Osteoblast (primary cell): ENCODE data around the gene PTPRD. TPM values are rescaled to one million over a fixed set of nuclear protein-coding genes. Genes with fewer than 3 reads are reported as not detected.

ENCODE experiments used
- DNase-seq: peaks from one replicate; pipeline ENCODE4 v3.0.0; 2011; ENCODE audit warnings: low spot score, mixed read lengths; ENCODE audit not compliant: insufficient read length; ENCODE audit errors: missing footprints
- H2AFZ ChIP-seq: 2 replicates; pipeline ENCODE4 v1.6.0; 2011; ENCODE audit warnings: mild to moderate bottlenecking, low read length
- H3K27ac ChIP-seq: 2 replicates; pipeline ENCODE4 v1.5.1; 2011; ENCODE audit warnings: mild to moderate bottlenecking, low read depth, low read length, moderate library complexity
- H3K27me3 ChIP-seq: 2 replicates; pipeline ENCODE4 v1.6.0; 2012; ENCODE audit warnings: mild to moderate bottlenecking, control low read depth, inconsistent platforms, low read length, moderate library complexity; ENCODE audit not compliant: insufficient read depth
- H3K36me3 ChIP-seq: 2 replicates; pipeline ENCODE4 v1.5.1; 2011; ENCODE audit warnings: mild to moderate bottlenecking, low read length, control low read depth, moderate library complexity; ENCODE audit not compliant: insufficient read depth
- H3K4me1 ChIP-seq: 2 replicates; pipeline ENCODE4 v1.5.1; 2011; ENCODE audit warnings: mild to moderate bottlenecking, low read length, control low read depth, moderate library complexity; ENCODE audit not compliant: insufficient read depth
- H3K4me2 ChIP-seq: 2 replicates; pipeline ENCODE4 v1.6.0; 2011; ENCODE audit warnings: mild to moderate bottlenecking, low read length; ENCODE audit not compliant: insufficient read depth
- H3K4me3 ChIP-seq: fragments of 200-600 bp; sonication (generic); 3 replicates; pipeline ENCODE4 v1.5.1; 2012; ENCODE audit warnings: mild to moderate bottlenecking, low read length, inconsistent platforms; ENCODE audit not compliant: insufficient read depth
- H3K79me2 ChIP-seq: 2 replicates; pipeline ENCODE4 v1.6.0; 2012; ENCODE audit warnings: mild to moderate bottlenecking, low read length, control low read depth, inconsistent platforms; ENCODE audit not compliant: insufficient read depth
- H3K9me3 ChIP-seq: 2 replicates; pipeline ENCODE4 v1.5.1; 2011; ENCODE audit warnings: low read depth, low read length, control low read depth
- H4K20me1 ChIP-seq: 2 replicates; pipeline ENCODE4 v1.6.0; 2012; ENCODE audit warnings: mild to moderate bottlenecking, low read length, control low read depth; ENCODE audit not compliant: insufficient read depth
- total RNA-seq: library from RNA; depleted of rRNA; stranded (reverse); fragments of >200 nt; gene quantifications from 2 replicates; pipeline ENCODE4 v1.2.3, GENCODE V29; 2012
- TF ChIP-seq, protein P1 (sequence below): IDR thresholded peaks from 2 replicates; pipeline ENCODE4 v1.5.1; 2011; ENCODE audit warnings: mild to moderate bottlenecking, low read depth, low read length, moderate library complexity; ENCODE audit errors: extremely low read depth

The PTPRD gene
- total RNA-seq, 1 donor, result 23.9 TPM

DNA sequence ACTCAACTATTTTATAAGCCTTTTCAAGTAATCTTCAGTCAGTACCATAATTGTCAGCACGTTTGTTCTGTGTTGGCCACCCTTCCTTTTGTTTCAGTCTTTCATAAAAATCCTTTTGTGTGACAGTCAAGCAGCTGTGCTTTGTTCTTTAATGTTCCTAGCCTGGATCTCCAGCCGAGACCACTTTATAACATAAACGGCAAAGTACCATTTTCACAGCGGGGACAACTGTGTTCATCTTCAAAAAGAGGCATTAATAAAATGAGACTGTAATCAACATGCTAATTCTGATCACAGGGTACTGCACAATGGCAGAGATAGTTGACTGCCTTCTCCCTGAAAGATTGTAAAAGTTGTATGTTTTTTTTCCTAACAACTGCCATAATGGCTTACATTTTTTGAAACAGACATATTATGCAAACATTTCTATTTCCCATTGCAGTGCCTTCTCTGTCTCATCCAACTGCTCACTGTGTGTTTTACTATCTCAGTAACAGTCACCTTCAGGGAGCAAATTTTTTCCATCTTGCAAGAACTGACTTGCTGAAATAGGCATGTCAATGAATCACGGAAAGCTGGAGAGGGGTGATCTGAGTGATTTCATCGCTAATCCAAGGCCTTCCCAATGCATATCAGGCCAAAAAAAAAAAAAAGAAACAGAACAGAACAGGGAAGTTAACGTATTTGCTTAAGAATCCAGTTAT lies 1984.7 kb downstream of the PTPRD start:
- H3K79me2 ChIP-seq, result no peaks in the 10 kb centered on the region
- H2AFZ ChIP-seq, result no peak overlapping the region
- H3K4me1 ChIP-seq, result no peaks in the 10 kb centered on the region
- no peak overlapping the region for H3K27ac ChIP-seq
- no peaks in the 10 kb centered on the region for H3K27me3 ChIP-seq
- DNase-seq, result no peak
- TF ChIP-seq, protein P1, sequence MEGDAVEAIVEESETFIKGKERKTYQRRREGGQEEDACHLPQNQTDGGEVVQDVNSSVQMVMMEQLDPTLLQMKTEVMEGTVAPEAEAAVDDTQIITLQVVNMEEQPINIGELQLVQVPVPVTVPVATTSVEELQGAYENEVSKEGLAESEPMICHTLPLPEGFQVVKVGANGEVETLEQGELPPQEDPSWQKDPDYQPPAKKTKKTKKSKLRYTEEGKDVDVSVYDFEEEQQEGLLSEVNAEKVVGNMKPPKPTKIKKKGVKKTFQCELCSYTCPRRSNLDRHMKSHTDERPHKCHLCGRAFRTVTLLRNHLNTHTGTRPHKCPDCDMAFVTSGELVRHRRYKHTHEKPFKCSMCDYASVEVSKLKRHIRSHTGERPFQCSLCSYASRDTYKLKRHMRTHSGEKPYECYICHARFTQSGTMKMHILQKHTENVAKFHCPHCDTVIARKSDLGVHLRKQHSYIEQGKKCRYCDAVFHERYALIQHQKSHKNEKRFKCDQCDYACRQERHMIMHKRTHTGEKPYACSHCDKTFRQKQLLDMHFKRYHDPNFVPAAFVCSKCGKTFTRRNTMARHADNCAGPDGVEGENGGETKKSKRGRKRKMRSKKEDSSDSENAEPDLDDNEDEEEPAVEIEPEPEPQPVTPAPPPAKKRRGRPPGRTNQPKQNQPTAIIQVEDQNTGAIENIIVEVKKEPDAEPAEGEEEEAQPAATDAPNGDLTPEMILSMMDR, result no peak
- no peak overlapping the region for H3K4me3 ChIP-seq
- H3K9me3 ChIP-seq, result no peaks in the 10 kb centered on the region
- H3K36me3 ChIP-seq, result no peaks in the 10 kb centered on the region
- no peaks in the 10 kb centered on the region for H4K20me1 ChIP-seq
- no peak overlapping the region for H3K4me2 ChIP-seq

- Histone ChIP-seq H2AFZ (no peak overlapping the region), H3K36me3 (no peaks in the 10 kb centered on the region), H3K4me1 (no peaks in the 10 kb centered on the region), H3K4me3 (no peak overlapping the region), H3K79me2 (no peaks in the 10 kb centered on the region), H3K9me3 (no peaks in the 10 kb centered on the region), H3K27ac (no peak overlapping the region), H3K27me3 (no peaks in the 10 kb centered on the region), H3K4me2 (no peak overlapping the region), H4K20me1 (no peaks in the 10 kb centered on the region)
- no peak for DNase-seq
- TF ChIP-seq, protein P1, result no peak
Measured at GRCh38 chr9:8622871-8623270, 1989.9 kb downstream of the PTPRD start.

- Histone ChIP-seq H3K79me2 (no peaks in the 10 kb centered on the region), H3K27me3 (no peaks in the 10 kb centered on the region), H3K36me3 (no peaks in the 10 kb centered on the region), H3K4me3 (no peak overlapping the region), H2AFZ (no peak overlapping the region), H3K9me3 (no peaks in the 10 kb centered on the region), H3K4me2 (no peak overlapping the region), H3K27ac (no peak overlapping the region), H3K4me1 (no peaks in the 10 kb centered on the region), H4K20me1 (no peaks in the 10 kb centered on the region)
- TF ChIP-seq, protein P1, result no peak
- DNase-seq, result no peak
Measured at GRCh38 chr9:8622222-8622802, 1990.5 kb downstream of the PTPRD start.

DNA sequence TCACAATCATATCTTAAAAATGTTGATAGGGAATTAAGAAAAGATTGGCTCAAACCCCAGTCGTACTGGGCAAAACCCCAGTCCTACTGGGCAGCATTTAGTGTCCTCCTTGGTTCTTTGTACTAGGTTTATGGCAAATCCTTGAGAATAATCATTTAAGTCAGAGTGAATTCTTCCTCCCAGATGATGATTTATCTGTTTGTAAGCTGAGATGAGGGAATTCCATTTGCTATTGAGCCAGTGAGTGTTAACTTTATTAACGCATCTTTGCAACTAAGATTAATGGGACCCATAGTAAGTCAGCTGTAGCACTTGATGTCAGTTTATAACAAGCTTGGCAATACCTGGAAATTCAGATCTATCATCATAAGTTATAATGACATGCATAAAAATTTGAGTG lies 1991.4 kb downstream of the PTPRD start:
- no peak for DNase-seq
- H3K27me3 ChIP-seq, result no peaks in the 10 kb centered on the region
- no peak overlapping the region for H3K4me2 ChIP-seq
- H3K4me1 ChIP-seq, result no peaks in the 10 kb centered on the region
- H2AFZ ChIP-seq, result no peak overlapping the region
- TF ChIP-seq, protein P1, result no peak
- H3K79me2 ChIP-seq, result no peaks in the 10 kb centered on the region
- H3K9me3 ChIP-seq, result no peaks in the 10 kb centered on the region
- no peak overlapping the region for H3K4me3 ChIP-seq
- no peak overlapping the region for H3K27ac ChIP-seq
- H3K36me3 ChIP-seq, result no peaks in the 10 kb centered on the region
- H4K20me1 ChIP-seq, result no peaks in the 10 kb centered on the region
